ENCODE measurements around the gene FBXL3.
"Not testable (repeated sequence)": the region's sequence is repeated elsewhere in the genome, so short reads cannot be mapped to it uniquely, and the experiment has no call there.

FBXL3 gene

DNA sequence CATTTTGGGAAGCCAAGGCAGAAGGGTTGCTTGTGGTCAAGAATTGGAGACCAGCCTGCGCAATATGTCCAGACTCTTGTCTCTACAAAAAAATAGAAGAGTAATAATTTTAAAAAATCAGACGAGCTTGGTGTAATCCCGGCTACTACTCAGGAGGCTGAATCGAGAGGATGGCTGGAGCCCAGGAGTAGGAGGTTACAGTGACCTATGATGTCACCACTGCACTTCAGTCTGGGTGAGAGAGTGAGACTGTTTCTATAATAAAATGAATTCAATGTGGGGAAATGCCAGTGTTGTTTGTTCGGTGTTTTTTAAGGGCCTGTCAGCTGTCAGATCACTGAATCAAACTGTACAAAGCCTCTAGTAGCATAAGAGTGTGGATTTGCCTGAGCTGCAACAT lies 1.2 kb upstream of the FBXL3 start:
- no peak for DNase-seq (ENCODE audit: low read depth in 2 of 2, low spot score in 1 of 2)

DNA sequence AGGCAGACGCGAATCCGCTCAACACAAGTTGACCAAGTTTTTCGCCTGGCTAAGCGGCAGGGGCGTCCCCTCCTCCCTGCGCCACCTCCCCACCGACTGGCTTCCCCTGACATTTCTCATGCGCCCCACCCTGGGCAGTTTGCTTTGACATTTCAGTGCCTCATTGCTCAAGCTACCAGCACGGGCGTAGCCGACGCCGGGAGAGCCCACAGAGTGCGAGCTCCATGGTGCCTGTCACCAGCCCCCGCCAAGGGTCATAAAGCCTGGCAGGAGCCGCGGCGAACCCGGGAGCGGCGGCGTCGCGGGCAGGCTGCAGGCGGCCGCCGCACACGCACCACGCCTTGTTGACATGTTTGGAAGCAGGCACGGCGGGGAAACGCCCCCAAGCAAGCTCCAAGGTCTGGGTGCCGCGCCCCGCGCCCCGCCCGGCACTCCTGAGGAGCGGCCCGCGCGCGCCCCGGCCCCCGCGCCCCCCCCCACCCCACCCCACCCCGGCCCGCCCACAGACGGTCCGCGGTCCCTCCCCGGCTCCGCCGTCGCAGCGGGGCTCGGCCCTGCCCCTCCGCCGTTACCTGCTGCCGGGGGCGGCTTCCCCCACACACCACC lies 601 bp downstream of the FBXL3 start:
- DNase-seq (ENCODE audit: low read depth in 2 of 2, low spot score in 1 of 2), result peak; percentile 29 to 40

DNA sequence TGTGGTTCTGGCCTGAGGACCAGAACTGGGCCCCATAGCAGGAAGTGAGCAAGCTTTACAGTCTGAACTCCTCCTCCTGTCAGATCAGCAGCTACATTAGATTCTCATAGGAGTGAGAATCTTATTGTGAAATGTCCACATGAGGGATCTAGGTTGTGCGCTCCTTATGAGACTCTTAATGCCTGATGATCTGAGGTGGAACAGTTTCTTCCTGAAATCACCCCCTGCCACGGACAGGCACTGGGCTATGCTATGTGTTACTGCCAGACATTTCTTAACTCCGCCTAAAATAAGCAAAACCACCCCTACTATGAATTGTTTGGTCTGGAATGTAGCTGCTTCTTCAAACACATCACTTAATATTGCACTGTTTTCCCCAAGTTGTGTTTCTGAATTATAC lies 4.6 kb downstream of the FBXL3 start:
- DNase-seq (ENCODE audit: low read depth in 2 of 2, low spot score in 1 of 2), result no peak

GRCh38 chr13:77019756-77020155 lies 7.2 kb downstream of the FBXL3 start:
- no peak for DNase-seq (ENCODE audit: low read depth in 2 of 2, low spot score in 1 of 2)

GRCh38 chr13:77016888-77017623 lies 9.9 kb downstream of the FBXL3 start:
- no peak for DNase-seq (ENCODE audit: low read depth in 2 of 2, low spot score in 1 of 2)

GRCh38 chr13:77016251-77016812 lies 10.6 kb downstream of the FBXL3 start:
- no peak for DNase-seq (ENCODE audit: low read depth in 2 of 2, low spot score in 1 of 2)

DNA sequence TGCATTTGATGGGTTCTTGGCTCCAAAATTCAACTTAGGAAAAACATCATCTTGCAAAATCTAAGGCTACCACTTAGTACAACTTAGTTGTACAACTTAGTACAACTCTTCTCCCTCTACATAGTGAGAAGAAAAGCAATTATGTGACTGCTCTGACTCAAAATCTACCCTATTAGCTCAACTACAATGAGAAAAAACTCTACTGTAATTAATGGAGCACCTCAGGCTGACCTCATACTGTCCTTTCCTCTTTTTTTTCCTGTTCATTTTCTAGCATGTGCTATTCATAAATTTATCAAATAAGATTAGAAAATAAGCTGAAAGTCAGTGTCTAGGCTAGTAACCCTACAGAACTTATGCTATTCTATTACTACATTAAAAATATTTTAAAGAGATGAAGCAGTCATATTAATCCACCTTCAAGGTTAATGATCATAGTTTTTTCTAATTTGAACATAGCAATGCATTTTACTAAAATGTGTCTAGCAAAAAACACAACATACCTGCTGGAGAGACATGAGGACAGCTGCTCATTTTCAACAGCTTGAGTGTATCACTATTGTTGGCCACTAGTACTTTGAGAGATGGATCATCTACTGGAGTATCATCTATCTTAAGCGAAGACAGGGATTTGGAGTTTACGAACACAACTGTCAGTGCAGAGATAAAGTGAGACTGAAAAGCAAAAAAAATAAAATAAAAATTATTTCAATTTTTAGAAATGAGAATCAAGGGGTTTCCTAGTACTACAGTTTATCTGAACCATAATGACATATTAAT lies 11.9 kb downstream of the FBXL3 start:
- DNase-seq (ENCODE audit: low read depth in 2 of 2, low spot score in 1 of 2), result no peak

- DNase-seq (ENCODE audit: low read depth in 2 of 2, low spot score in 1 of 2), result no peak
Measured at GRCh38 chr13:77013853-77014542, 13.0 kb downstream of the FBXL3 start.

GRCh38 chr13:77009719-77010118 lies 17.2 kb downstream of the FBXL3 start:
- DNase-seq (ENCODE audit: low read depth in 2 of 2, low spot score in 1 of 2), result not testable (repeated sequence)

DNA sequence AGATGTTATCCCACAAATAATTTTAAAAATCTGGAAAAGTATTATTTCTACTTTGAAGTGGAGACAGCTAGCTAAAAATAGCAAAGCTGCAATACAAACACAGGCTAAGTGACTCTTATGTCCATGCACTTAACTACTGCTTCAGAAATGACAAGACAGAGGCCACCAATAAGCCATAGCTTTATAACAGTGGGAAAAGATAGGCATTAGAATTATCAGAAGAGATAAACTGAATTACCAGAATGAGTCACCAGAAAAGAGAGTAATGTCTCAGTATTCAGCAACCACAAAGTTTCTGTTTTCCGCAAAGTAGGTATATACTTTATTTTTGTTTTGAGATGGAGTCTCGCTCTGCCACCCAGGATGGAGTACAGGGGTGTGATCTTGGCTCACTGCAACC lies 17.9 kb downstream of the FBXL3 start:
- DNase-seq (ENCODE audit: low read depth in 2 of 2, low spot score in 1 of 2), result no peak

GRCh38 chr13:77008337-77008736 lies 18.6 kb downstream of the FBXL3 start:
- DNase-seq (ENCODE audit: low read depth in 2 of 2, low spot score in 1 of 2), result not testable (repeated sequence)

DNA sequence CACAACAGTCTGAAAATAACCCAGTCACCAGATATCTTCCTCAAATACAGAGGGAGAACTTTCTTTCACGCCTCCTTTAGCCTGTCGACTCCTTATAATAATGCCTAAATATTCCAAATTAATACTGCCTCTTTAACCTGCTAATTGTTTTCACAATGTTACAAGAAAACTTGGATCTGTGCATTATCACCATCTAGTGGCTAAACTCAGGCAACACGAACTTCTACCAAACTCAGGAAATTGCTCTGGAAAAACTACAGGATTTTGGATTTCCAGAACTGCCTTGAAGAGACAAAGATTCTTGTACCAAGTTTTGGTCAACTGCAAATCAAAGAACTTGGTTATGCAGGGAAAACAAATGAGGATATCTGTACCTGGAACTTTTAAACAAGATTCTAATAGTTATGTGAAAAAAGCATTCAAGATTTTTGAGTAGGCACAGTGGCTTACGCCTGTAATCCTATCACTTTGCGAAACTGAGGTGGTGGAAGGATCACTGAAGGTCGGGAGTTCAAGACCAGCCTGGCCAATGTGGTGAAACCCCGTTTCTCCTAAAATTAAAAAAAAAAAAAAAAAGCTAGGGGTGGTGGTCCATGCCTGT lies 24.3 kb downstream of the FBXL3 start:
- no peak for DNase-seq (ENCODE audit: low read depth in 2 of 2, low spot score in 1 of 2)

DNA sequence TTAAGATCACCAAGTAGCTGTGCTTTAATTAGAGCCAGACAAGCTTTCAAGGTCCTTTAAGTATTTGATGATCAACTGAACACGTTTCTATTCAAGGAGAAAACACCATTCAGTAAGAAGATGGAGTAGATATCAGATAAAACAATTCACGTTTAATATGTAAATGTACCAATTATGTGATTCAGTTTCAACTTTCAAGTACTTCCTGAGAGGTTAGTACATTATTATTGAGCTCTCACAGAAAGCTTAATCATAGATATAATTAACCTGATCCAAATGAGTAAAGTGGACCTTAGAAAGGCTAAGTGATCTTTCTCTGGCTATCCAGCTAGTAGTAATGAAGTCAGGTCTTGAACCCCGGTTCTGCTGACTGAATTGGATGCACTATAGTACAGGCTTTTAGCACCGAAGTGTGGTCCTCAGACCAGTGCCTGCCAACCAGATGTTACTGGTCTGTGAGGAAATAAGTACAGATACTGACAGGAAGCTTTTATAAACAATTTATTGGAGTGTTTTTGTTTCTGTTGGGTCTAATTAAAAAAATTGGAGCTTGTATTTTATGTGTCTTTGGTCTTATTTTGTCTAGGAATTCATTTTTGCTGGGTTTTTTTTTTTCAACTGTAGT lies 24.9 kb downstream of the FBXL3 start:
- DNase-seq (ENCODE audit: low read depth in 2 of 2, low spot score in 1 of 2), result no peak

- no peak for DNase-seq (ENCODE audit: low read depth in 2 of 2, low spot score in 1 of 2)
Measured at GRCh38 chr13:77001540-77001939, 25.4 kb downstream of the FBXL3 start.

DNA sequence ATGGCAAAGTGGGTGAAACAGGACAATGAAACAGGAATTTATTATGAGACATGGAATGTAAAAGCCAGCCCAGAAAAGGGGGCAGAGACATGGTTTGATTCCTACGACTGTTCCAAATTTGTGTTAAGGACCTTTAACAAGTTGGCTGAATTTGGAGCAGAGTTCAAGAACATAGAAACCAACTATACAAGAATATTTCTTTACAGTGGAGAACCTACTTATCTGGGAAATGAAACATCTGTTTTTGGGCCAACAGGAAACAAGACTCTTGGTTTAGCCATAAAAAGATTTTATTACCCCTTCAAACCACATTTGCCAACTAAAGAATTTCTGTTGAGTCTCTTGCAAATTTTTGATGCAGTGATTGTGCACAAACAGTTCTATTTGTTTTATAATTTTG lies 26.5 kb downstream of the FBXL3 start:
- no peak for DNase-seq (ENCODE audit: low read depth in 2 of 2, low spot score in 1 of 2)

DNA sequence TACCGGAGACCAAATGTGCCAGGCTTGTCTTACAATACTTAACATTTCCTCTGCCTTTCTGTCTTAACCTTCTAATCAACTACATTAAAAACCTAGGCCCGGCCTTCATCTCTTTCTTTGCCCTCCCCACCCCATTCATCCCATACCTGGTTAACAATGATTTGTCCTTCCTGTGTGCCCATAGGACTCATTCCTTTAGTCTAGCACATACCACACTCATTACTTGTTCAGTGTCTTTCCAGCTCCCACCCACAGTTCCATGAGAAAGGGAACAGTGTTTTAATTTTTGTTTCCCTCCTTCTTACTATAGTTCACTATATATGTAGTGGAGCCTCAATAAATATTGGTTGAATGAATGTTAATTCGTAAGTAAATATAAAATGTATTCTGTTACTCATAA lies 32.7 kb downstream of the FBXL3 start:
- no peak for DNase-seq (ENCODE audit: low read depth in 2 of 2, low spot score in 1 of 2)

GRCh38 chr13:76993473-76993872 lies 33.5 kb downstream of the FBXL3 start:
- DNase-seq (ENCODE audit: low read depth in 2 of 2, low spot score in 1 of 2), result no peak

DNA sequence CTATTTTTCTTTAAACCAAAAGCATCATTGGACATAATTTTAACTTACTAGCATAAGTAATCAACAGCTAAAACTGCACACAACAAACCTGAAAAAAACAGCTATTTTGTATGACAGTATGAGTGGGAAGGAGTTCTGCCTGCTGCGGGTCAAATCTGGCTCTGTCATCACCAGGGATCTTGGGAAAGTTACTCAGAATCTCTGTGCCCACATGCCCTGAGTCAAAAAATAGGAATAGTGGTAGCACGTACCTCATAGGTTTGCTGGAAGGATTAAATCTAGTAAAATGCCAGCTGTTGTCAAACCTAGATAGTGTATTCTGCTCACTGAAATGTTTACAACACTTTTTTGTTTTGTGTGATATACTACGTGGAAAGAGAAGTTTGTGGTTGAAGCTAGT lies 33.9 kb downstream of the FBXL3 start:
- no peak for DNase-seq (ENCODE audit: low read depth in 2 of 2, low spot score in 1 of 2)

DNA sequence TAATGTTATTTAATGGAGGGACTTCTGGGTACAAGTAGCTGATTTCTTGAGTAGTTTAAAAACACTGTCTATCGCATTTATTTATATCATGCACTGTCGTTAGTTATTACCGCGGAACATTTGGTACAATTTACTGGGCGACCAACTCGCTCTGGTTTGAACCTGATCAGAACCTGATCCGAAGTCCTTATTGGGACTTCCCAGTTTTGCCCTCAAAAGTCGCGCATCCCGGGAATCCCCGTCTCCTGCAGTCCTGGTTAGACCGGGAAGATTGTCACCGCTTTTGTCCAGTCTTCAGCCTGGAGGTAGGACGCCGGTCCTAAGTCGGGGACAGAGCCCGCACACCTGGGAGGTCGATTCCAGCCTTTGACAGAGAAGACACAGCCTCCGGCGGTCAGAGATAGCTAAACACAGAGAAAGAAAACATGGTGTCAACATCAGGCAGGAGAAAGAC lies 34.4 kb downstream of the FBXL3 start:
- DNase-seq (ENCODE audit: low read depth in 2 of 2, low spot score in 1 of 2), result no peak

DNA sequence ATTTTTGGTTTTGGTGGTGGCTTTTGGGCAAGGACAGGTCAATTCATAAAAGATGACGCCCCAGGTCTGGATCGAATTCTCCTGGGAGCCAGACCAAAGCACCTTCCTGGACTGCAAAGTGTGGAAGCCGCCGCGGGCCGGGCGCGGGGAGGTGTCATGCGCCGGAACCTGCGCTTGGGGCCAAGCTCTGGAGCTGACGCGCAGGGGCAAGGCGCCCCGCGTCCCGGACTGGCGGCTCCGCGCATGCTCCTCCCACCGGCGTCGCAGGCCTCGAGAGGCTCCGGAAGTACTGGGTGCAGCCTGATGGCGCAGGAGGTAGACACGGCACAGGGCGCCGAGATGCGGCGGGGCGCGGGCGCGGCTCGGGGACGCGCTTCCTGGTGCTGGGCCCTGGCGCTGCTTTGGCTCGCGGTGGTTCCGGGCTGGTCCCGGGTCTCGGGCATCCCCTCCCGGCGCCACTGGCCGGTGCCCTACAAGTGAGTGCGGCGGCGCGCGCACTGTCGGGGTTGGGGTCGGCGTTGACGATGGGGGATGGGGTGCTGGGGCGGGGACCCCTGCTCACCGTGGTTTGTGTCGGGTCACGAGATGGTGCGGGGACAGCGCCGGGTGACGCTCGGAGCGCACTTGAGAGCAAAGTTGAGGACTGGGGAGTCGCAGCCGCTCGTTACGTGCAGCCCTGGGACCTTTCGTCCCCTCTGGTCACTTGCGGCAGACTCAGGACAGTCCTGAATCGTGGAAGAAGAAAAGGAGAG lies 35.0 kb downstream of the FBXL3 start, which contains the start of gene CLN5:
CLN5 (plus strand) TSS at position 286 of the 752 bp plus-strand sequence; CDS start at position 304, 18 bp downstream.
- DNase-seq (ENCODE audit: low read depth in 2 of 2, low spot score in 1 of 2), result peak; percentile 82 to 86

Data from stimulated activated CD8-positive, alpha-beta memory T cell treated with anti-CD3 and anti-CD28 coated beads, Interleukin-4, amount 100 ng/mL, for 4 hours (primary cell).